ELR (cell line): ENCODE data around the gene ZNF316.
A peak's percentile ranks its signal among the peaks of the same experiment; 100 is the strongest.
"Not testable (repeated sequence)": the region's sequence is repeated elsewhere in the genome, so short reads cannot be mapped to it uniquely, and the experiment has no call there.

Experiments used
- DNase-seq: peaks from one replicate; pipeline ENCODE4 v3.0.0-alpha.2; 2015; ENCODE audit warnings: low read depth

ZNF316 gene

DNA sequence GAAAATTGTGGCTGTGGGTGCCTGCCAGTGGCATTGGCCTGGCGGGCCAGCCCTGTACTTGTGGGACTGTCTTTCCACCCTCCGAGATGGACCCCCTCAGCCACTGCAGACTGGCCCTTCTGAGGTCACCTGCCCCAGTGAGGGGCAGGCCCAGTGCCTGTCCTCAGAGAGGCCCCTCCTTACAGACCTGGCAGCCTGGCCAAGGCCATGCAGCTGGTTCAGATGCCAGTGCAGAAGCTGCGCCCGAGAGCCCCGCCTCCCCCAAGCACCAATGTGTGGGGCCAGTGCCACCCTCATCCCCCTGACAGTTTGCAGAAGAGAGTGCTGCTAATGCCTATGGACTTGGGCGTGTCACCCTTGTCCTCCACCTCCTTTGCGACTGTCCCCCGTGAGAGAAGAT, 10.0 kb downstream of the ZNF316 start:
- DNase-seq = no peak

DNA sequence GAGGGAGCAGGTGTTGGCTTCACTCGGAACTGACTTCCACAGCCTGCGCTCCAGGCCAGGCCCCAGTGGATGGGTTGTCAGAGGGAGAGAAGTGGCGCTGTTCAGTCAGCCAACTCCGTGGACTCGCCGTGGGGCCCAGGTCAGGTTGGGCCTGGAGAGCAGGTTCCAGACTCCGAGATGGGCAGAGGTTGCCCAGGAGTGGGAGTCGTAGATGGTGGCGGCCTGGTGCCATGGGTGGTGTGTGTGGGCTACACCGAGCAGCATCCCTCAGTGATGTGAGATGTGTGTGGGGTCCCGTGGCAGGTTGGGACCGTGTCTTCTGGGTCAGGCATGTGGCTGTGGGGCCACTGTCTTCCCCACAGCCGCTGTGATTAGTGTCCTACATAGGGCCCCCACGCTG, 10.4 kb downstream of the ZNF316 start:
- no peak for DNase-seq

DNA sequence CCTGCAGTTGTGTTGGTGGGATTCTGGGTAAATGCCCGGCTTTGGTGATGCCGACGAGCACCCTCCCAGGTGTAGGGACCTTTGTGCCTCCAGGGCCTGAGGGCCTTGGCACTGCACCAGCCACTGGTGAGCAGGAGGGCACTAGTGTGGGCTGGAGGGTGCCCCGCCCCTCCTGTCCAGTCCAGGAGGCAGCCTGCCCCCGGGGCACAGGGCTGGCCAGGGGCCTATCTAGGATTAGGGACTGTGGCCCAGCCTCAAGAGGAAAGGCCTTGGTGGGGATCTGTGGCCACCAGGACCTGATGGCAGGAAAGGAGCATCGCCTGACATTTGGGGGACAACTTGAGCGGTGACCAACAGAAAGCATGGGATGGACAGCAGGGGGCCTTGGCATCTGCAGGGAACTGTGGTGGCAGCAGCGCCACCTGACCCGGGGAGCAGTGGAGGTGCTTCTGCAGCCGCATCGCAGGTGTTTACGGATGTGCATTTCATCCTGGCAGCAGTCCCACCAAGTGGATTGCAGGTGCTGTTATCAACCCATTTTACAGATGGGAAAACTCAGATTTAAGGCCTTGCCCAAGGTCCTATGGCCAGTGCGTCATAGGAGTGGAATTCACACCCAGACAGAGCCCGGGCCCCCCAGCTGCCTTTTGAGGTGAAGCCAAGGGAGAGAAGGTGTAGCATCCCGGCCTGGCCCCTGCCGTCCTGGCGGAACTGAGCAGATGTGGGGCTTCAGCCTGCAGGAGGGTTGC, 11.1 kb downstream of the ZNF316 start:
- no peak for DNase-seq

DNA sequence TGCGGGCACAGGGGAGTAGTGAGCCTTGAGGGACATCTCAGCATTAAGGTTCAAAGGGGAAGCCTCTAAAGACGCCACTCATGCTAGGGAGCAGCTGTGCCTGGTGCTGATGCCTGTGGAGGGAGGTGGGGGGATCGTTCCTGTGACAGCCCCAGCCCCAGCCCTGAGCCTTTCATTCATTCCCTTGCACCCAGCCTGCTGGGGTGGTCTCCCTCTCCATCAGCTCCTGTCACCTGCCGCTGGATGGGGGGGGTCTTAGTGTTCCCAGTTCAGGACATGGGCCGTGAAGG, 11.6 kb downstream of the ZNF316 start:
- DNase-seq = no peak

DNA sequence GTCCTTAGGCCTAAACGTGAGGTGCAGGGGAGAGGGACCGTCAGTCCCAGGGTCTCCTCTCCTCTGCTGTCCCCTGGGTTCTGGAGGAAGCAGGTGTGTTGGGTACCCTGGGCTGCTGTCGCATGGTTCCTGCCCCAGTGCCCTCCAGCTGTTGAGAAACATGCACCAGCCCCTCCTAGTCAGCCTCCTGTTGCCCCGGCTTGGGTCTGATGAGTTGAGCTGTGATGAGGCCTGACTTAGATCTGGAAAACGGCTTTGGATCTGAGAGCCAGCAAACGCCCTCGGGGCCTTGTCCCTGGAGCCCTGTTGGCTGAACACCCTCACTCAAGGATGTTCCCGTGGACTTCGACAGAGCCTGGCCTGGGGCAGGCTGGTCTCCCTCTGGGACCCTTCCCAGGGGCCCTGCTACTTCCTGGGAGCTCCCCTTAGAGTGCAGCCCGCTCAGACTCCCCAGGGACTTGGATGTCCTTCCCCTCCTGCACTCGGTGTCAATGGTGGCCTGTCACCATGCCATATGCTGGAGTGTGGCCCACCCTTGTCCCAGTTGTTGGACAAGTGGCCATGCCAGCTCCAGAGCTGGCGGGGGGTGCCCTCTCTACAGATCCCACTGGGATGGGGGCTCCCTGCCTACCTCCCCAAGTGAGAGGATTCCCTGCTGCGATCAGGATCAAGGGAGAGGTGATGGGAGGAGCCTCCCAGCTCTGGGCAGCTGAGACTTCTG, 12.3 kb downstream of the ZNF316 start:
- DNase-seq = no peak

DNA sequence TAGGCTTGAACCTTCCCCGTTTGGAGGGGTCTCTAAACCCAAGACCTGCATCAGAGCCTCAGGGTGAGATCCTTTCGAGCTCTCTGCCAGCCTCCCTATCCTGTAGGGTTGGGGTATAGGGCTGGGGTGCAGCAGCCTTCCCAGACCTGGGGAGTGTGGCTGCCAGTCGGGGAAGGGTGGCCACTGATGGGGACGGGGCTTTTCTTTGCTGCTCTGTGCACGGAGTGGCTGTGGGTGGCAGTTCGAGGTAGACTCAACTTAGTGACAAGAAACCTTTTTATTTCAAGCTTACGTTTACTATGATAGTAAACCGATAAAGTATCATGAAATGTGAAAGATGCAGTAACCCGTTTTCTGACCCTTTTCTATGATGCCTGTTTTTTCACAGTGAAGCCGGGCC, 13.0 kb downstream of the ZNF316 start:
- DNase-seq = no peak

DNA sequence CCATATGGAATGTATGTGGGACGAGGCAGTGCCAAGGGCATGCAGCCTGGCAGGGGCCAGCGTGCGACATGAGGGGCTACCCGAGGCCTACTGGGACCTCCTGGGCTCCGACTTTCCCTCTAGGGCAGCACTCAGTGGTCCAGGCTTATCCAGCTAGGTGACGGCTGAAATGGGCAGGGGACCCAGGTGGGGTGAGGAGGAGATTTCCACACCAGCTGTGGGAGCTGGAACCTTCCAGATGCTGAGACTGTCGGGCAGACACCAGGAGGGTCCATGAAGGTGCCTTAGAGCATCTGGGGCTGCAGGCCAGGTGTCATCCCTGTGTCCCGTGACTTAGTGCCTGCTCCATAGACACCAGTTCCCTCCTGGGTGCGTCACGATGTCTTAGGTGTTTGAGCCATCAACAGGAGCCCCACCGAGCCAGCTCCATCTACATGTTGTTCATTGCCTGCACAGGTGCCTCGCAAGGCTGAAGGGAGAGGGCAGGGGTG, 13.4 kb downstream of the ZNF316 start:
- no peak for DNase-seq

DNA sequence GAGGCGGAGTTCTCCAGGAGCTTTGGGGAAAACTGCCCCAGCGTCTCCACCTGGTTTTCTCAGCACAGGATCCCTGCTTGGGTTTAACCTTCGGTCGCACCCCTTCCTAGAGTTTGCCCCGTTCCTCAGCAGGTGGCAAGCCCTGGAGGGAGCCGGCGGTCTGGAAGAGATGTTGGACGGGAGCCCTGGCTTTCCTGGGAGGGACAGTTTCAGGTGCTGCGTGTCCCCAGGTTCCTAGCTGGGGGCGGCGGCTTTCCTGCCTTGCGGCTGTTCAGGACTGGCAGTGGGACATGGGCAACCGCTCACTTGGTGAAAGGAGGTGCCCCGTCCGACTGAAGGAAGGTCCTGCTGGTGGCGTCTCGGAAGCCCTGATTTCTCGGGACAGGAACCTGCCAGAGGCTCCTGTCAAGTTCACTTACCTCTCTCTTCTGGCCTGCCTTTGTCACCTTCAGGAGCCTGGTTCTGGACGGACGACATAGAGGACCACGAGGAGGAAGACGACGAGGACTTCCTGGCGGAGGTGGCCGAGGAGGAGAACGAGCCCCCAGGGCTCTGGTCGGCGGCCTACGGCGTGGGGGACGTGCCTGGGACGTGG, 14.8 kb downstream of the ZNF316 start:
- DNase-seq = no peak

DNA sequence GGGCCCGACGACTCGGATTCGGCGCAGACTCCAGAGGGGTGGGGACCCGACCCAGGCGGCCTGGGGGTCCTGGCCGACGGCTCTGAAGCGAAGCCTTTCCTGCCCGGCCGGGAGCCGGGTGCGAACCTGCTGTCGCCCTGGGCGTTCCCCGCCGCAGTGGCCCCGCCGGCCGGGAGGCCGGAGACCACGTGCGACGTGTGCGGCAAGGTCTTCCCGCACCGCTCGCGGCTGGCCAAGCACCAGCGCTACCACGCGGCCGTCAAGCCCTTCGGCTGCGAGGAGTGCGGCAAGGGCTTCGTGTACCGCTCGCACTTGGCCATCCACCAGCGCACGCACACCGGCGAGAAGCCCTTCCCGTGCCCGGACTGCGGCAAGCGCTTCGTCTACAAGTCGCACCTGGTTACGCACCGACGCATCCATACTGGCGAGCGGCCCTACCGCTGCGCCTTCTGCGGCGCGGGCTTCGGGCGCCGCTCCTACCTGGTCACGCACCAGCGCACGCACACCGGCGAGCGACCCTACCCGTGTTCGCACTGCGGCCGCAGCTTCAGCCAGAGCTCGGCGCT, 15.4 kb downstream of the ZNF316 start:
- DNase-seq = no peak

DNA sequence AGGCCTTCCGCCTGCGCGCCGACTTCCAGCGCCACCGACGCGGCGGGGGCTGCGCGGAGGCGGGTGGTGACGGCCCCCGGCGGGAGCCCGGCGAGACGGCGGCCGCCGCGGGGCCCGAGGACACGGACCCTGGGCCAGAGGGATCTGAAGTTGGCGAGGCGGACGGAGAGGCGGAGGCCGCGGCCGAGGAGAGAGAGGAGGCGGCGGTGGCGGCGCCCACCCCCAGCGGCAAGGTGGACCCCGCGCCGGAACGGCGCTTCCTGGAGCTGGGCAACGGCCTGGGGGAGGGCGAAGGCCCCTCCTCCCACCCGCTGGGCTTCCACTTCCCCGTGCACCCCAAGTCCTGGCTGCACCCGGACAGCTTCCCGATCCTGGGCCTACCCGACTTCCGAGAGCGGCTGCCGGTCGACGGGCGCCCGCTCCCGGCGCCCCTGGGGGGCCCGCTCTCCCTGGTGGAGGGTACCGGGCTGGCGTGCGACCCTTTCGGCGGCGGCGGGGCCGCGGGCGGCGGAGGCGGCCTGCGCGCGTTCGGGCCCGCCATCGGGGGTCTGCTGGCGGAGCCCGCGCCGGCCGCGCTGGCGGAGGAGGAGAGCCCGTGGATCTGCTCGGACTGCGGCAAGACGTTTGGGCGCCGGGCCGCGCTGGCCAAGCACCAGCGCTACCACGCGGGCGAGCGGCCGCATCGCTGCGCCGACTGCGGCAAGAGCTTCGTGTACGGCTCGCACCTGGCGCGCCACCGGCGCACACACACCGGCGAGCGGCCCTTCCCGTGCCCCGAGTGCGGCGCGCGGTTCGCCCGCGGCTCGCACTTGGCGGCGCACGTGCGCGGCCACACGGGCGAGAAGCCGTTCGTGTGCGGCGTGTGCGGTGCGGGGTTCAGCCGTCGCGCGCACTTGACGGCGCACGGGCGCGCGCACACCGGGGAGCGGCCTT, 16.2 kb downstream of the ZNF316 start:
- no peak for DNase-seq

DNA sequence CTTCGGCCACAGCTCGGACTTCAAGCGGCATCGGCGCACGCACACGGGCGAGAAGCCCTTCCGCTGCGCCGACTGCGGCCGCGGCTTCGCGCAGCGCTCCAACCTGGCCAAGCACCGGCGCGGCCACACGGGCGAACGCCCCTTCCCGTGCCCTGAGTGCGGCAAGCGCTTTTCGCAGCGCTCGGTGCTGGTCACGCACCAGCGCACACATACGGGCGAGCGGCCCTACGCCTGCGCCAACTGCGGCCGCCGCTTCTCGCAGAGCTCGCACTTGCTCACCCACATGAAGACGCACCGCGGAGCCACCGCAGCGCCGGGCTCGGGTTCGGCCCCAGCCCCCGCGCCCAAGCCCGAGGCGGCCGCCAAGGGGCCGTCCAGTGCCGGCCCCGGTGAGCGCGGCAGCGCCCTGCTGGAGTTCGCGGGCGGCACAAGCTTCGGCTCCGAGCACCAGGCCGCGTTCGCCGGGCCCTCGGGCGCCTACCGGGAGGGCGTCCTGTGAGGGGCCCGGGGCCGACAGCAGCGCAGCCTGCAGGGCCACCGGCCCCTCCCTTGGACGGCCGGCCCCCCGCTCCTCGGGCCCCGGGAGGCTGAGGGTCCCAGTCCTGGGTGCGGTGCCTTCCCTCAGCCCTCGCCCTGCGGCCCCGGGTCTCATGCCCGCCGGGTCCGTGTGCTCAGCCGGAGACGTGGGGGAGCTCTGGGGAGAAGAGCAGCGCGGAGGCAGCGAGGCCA, 17.2 kb downstream of the ZNF316 start:
- no peak for DNase-seq

DNA sequence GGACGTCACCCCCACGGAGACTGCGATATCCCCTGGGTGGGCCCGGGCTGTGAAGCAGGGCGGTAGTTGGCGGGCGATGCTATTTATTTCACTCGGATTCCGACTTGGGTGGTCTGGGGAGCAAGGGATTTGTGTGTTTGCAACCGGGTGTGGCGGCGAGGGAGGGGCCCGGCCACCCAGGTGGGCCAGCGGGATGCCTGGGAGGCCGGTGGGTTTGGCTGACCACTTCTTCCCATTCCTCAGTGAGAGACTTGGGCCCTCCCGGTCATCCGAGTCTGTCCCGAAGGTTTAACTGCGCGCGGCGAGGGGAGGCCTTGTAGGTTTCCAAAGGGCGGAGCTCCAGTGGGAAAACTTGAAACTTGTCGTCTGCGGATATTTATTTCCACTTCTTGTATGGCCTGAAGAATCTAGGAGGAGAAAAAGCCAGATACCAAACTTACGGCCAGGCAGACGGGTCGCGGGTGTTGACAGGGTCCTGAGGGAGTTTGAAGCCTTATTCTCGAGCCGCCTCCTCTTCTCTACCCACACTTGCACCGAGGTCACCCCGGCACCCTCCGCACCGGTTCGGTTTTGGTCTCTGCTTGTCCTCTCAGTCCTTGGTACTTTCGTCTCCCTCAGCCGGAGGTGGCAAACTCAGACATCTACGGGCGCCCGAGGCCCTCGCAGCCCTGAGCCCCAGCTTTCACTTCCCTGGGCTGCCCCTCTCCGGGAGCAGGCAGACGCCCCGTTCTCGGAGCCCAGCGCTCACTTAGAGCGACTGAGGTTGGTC, 17.9 kb downstream of the ZNF316 start:
- DNase-seq = no peak

DNA sequence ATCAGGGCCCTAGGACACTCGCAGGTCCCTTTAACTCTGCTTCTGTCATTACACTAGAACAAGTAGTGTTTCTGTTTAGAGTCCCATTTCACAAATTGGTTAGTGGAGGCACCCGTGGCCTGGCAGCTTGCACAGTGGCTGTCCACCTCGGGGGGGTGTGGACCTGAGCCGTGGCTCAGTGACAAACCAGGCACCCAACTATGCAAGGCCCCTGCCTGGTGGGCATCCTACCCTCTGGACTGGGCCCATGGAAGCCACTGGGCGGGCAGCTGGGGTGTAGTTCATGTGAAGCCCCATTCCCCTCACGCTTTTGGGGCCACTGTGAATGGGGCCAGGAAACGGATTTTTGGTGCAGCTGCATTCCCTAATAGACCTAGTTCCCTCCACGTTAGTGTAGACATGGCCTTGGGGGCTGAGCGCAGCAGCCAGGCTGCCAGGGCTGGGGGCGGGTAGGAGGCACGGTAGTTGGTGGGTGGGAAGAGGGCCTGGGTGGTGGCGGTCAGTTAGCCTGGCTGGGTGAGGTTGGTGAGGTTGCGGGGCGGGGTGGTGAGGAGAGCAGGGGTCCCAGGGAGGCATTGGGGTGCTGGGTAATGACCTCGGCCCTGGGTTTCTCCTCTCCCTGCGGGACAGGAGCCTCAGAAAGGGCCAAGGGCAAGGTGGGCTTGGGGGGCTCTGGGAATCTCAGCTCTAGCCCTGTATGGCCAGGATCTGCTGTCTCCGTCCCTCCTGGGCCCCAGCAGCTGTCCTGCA, 18.7 kb downstream of the ZNF316 start:
- DNase-seq = no peak

DNA sequence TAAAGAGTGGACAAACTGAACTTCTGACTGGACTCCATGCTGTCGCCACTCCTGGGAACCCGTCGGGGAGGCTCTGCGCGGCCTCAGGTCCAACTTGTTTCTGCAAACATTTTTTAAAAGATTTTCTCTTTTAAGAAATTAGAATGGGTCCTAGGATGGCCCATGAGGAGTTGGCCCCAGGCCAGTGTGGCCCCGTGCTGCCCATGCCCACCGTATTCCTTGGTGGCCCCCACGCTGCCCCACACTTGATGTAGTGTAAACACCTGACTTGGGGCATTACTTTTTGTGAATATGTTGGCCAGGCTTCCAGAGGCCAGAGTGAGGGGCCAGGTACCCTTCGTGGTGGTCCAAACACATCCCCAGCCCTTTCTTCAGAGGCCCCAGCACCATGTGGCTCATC, 19.3 kb downstream of the ZNF316 start:
- DNase-seq = no peak

DNA sequence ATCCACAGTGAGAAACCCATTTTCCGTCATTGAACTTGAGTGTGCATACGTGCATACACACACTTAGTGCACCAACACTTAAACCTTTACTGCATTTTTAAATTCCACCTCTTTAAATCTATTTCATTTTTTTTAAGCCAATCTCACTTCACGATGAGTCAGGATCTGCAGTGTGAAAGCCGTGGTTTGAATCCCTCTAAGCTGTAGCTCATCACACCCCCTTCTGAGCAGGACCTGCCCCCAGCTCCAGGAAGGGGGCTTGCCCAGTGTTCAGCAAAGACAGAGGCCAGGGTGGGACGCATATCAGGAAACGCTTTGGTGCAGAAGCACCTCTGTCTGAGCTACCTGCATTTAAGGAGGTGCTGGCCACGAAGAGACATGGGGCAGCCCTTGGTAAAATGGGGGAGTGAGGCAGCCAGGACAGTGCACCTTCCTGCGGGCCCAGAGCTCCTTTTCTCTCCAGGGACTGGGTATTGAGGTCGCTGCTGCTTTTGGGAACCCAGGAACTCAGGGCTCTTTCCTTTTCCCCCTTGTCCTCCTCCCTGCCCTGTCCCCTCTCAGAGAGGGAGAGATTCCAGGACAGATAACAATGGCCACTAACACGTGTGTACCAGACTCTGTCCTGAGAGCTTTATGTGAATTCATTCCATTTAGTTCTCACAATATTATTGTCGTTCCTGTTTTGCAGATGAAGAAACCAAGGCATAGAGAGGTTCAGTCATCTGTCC, 21.7 kb downstream of the ZNF316 start:
- DNase-seq = peak; percentile 19

DNA sequence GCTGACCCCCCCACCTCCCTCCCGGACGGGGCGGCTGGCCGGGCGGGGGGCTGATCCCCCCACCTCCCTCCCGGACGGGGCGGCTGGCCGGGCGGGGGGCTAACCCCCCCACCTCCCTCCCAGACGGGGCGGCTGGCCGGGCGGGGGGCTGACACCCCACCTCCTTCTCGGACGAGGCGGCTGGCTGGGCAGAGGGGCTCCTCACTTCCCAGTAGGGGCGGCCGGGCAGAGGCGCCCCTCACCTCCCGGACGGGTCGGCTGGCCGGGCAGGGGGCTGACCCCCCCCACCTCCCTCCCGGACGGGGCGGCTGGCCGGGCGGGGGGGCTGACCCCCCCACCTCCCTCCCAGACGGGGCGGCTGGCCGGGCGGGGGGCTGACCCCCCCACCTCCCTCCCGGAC, 33.7 kb downstream of the ZNF316 start:
- DNase-seq = not testable (repeated sequence)

DNA sequence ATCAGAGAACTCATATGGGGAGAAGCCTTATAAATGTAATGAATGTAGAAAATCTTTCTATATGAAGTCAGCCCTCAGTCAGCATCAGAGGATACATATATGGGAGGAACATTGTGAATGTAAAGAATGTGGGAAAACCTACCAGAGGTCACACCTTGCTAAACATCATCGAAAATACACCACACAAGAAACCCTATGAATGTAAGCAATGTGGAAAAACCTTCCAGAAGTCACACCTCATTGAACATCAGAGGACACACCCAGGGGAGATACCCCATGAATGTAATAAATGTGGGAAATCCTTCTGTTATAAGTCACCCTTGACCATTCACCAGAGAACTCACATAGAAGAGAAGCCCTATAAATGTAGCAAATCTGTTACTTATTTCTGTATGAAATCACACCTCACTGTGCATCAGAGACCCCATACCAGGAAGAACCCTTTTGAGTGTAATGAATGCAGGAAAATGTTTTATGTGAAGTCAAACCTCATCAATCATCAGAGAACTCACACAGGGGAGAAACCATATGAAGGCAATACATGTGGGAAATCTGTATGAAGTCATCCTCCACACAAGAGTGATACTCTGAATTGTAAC, 38.8 kb downstream of the ZNF316 start:
- no peak for DNase-seq

DNA sequence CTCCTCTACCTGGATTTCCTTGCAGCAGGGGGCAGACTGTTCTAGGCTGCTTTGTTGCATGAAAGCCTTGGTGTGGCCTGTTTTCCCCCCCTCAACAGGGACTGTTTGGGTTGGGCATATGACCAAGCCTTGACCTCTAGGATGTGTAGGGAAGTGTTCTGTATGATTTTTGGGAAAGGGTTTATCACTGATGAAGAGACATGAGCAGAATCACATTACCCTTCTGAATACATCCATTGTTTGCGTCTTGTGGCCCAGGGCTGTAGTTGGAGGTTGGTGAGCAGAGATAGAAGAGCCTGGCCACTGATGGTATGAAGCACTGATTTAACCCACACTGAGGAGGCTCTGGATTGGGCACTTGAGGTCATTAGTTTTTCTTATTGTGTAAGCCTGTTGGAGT, 43.0 kb downstream of the ZNF316 start:
- no peak for DNase-seq

DNA sequence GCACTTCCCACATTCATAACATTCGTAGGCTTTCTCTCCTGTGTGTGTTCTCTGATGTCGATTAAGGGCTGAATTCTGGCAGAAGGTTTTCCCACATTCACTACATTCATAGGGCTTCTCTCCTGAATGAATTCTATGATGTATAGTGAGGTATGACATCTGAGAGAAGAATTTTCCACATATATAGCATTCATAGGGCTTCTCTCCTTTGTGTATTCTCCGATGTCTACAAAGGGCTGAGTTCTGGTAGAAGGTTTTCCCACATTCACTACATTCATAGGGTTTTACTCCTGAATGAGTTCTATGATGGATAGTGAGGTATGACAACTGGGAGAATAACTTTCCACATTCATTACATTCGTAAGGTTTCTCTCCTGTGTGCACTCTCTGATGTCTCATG, 54.0 kb downstream of the ZNF316 start:
- no peak for DNase-seq
